Suprapubic skin (tissue), 3 donors: ENCODE data around the gene ATP12A.

Experiments used
- POLR2A ChIP-seq, 2 donors: fragments of 450-650 bp; IDR thresholded peaks; one replicate each; pipeline ENCODE4 v1.6.1; 2017; ENCODE audit warnings: antibody characterized with exemption in 2 of 2, mild to moderate bottlenecking in 2 of 2, moderate library complexity in 2 of 2
- TF ChIP-seq, protein P1 (sequence below), 2 donors: fragments of 200-600 bp in 1 of 2; fragments of 450-650 bp in 1 of 2; sonication (generic) in 1 of 2; IDR thresholded peaks; one replicate each; pipeline ENCODE4 v1.5.1; 2016 to 2019; ENCODE audit warnings: antibody characterized with exemption in 2 of 2, mild to moderate bottlenecking in 1 of 2, moderate library complexity in 1 of 2

DNA sequence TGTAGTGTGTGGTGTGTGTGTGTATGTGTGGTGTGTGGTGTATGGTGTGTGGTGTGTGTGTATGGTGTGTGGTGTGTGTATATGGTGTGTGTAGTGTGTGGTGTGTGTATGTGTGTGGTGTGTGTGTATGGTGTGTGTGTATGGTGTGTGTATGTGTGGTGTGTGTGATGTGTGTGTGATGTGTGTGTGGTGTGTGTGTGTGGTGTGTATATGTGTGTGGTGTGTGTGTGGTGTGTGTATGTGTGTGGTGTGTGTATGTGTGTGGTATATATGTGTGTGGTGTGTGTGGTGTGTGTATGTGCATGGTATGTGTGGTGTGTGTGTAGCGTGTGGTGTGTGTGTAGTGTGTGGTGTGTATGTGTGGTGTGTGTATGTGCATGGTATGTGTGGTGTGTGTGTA is 1.7 kb downstream of the ATP12A start:
- TF ChIP-seq, protein P1, sequence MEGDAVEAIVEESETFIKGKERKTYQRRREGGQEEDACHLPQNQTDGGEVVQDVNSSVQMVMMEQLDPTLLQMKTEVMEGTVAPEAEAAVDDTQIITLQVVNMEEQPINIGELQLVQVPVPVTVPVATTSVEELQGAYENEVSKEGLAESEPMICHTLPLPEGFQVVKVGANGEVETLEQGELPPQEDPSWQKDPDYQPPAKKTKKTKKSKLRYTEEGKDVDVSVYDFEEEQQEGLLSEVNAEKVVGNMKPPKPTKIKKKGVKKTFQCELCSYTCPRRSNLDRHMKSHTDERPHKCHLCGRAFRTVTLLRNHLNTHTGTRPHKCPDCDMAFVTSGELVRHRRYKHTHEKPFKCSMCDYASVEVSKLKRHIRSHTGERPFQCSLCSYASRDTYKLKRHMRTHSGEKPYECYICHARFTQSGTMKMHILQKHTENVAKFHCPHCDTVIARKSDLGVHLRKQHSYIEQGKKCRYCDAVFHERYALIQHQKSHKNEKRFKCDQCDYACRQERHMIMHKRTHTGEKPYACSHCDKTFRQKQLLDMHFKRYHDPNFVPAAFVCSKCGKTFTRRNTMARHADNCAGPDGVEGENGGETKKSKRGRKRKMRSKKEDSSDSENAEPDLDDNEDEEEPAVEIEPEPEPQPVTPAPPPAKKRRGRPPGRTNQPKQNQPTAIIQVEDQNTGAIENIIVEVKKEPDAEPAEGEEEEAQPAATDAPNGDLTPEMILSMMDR (IDR thresholded peaks at IDR 0.05) = no peak
- no peak for TF ChIP-seq POLR2A (IDR thresholded peaks at IDR 0.05)
